Measurements from ENCODE around the gene HOXC6. TPM values are rescaled to one million over a fixed set of nuclear protein-coding genes. Genes with fewer than 3 reads are reported as not detected.
A peak's percentile ranks its signal among the peaks of the same experiment; 100 is the strongest.

Gene HOXC6
- total RNA-seq, 1 donor: 7.2 TPM

- H3K27ac ChIP-seq (ENCODE audit: low read depth, low read length): peak overlapping the region; percentile 91
- H3K27me3 ChIP-seq (ENCODE audit: insufficient read depth, low read length): no peaks in the 10 kb centered on the region
- TF ChIP-seq, protein P1, sequence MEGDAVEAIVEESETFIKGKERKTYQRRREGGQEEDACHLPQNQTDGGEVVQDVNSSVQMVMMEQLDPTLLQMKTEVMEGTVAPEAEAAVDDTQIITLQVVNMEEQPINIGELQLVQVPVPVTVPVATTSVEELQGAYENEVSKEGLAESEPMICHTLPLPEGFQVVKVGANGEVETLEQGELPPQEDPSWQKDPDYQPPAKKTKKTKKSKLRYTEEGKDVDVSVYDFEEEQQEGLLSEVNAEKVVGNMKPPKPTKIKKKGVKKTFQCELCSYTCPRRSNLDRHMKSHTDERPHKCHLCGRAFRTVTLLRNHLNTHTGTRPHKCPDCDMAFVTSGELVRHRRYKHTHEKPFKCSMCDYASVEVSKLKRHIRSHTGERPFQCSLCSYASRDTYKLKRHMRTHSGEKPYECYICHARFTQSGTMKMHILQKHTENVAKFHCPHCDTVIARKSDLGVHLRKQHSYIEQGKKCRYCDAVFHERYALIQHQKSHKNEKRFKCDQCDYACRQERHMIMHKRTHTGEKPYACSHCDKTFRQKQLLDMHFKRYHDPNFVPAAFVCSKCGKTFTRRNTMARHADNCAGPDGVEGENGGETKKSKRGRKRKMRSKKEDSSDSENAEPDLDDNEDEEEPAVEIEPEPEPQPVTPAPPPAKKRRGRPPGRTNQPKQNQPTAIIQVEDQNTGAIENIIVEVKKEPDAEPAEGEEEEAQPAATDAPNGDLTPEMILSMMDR (IDR thresholded peaks at IDR 0.05; ENCODE audit: extremely low read depth, low read depth, low read length): no peak
- H2AFZ ChIP-seq (ENCODE audit: low read length): peak overlapping the region; percentile 81
- H3K4me1 ChIP-seq (ENCODE audit: insufficient read depth, low read length): peaks cover 54% of the 10 kb centered on the region
- H4K20me1 ChIP-seq (ENCODE audit: insufficient read depth, low read length): peaks cover 27% of the 10 kb centered on the region
- no peaks in the 10 kb centered on the region for H3K9me3 ChIP-seq (ENCODE audit: low read depth, low read length)
- peak; percentile 88 for DNase-seq (ENCODE audit: insufficient read length, low spot score, missing footprints)
- peak overlapping the region; percentile 88 for H3K4me2 ChIP-seq (ENCODE audit: insufficient read depth, low read length)
- H3K79me2 ChIP-seq (ENCODE audit: insufficient read depth, low read length): peaks cover 98% of the 10 kb centered on the region
- no peaks in the 10 kb centered on the region for H3K36me3 ChIP-seq (ENCODE audit: insufficient read depth, low read length)
- peak overlapping the region; percentile 83 for H3K4me3 ChIP-seq (ENCODE audit: insufficient read depth, low read length)
Measured at GRCh38 chr12:53994264-53995001, 33.8 kb upstream of the HOXC6 start.

DNA sequence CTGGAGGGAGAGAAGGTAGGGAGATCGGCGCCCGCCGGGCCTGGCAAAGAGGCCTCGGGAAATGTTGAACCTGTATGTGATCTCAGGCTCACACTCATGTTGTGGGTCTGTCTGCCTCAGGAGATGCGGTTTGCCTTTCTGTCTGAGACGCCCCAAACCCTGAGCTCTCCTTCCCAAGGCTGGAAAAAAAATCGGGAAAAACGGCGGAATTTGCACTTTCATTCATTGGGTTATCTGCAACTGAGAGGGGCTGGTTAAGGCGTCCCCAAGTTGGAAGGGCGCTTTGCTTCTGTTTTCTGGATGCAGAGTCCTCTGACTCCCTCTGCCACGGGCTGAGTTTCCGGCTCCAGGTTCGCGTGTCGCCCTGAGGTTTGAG lies 33.2 kb upstream of the HOXC6 start:
- H3K27ac ChIP-seq (ENCODE audit: low read depth, low read length): peak overlapping the region; percentile 91
- H3K27me3 ChIP-seq (ENCODE audit: insufficient read depth, low read length): no peaks in the 10 kb centered on the region
- H3K36me3 ChIP-seq (ENCODE audit: insufficient read depth, low read length): no peaks in the 10 kb centered on the region
- H2AFZ ChIP-seq (ENCODE audit: low read length): peak overlapping the region; percentile 81
- H3K4me1 ChIP-seq (ENCODE audit: insufficient read depth, low read length): peaks cover 51% of the 10 kb centered on the region
- H4K20me1 ChIP-seq (ENCODE audit: insufficient read depth, low read length): peaks cover 27% of the 10 kb centered on the region
- H3K9me3 ChIP-seq (ENCODE audit: low read depth, low read length): no peaks in the 10 kb centered on the region
- peak overlapping the region; percentile 83 for H3K4me3 ChIP-seq (ENCODE audit: insufficient read depth, low read length)
- TF ChIP-seq, protein P1 (IDR thresholded peaks at IDR 0.05; ENCODE audit: extremely low read depth, low read depth, low read length): no peak
- H3K4me2 ChIP-seq (ENCODE audit: insufficient read depth, low read length): peak overlapping the region; percentile 88
- peaks cover 98% of the 10 kb centered on the region for H3K79me2 ChIP-seq (ENCODE audit: insufficient read depth, low read length)
- no peak for DNase-seq (ENCODE audit: insufficient read length, low spot score, missing footprints)

- Histone ChIP-seq H3K4me1 (ENCODE audit: insufficient read depth, low read length) (peaks cover 47% of the 10 kb centered on the region), H3K4me3 (ENCODE audit: insufficient read depth, low read length) (peak overlapping the region; percentile 83)
Measured at GRCh38 chr12:53995378-53996239, 32.6 kb upstream of the HOXC6 start.

More at GRCh38 chr12:53995378-53996239, 32.6 kb upstream of the HOXC6 start:
- Histone ChIP-seq H3K27me3 (ENCODE audit: insufficient read depth, low read length) (no peaks in the 10 kb centered on the region), H3K4me2 (ENCODE audit: insufficient read depth, low read length) (peak overlapping the region; percentile 88), H3K79me2 (ENCODE audit: insufficient read depth, low read length) (peaks cover 98% of the 10 kb centered on the region), H3K36me3 (ENCODE audit: insufficient read depth, low read length) (no peaks in the 10 kb centered on the region), H3K27ac (ENCODE audit: low read depth, low read length) (peak overlapping the region; percentile 91), H4K20me1 (ENCODE audit: insufficient read depth, low read length) (peaks cover 22% of the 10 kb centered on the region), H3K9me3 (ENCODE audit: low read depth, low read length) (no peaks in the 10 kb centered on the region), H2AFZ (ENCODE audit: low read length) (peak overlapping the region; percentile 81)
- TF ChIP-seq, protein P1 (IDR thresholded peaks at IDR 0.05; ENCODE audit: extremely low read depth, low read depth, low read length): no peak
- DNase-seq (ENCODE audit: insufficient read length, low spot score, missing footprints): peak; percentile 93
